SK-N-SH (cell line): ENCODE data around the gene ATR. TPM values are rescaled to one million over a fixed set of nuclear protein-coding genes. Genes with fewer than 3 reads are reported as not detected.

ENCODE experiments used
- CTCF ChIA-PET: fragments of 300-600, 350-600 bp; formaldehyde crosslinking; extraction: SDS; loops from one replicate; lab custom pipeline; 2021; lab: Yijun Ruan, JAX
- POLR2A ChIA-PET: fragments of 350-600 bp; sonication (Branson Sonifier 250); formaldehyde crosslinking; extraction: SDS; loops from one replicate; lab custom pipeline; 2020; ENCODE audit warnings: antibody characterized with exemption, inconsistent platforms; lab: Yijun Ruan, JAX
- DNase-seq: peaks from one replicate; pipeline ENCODE4 v3.0.0; 2012
- H2AFZ ChIP-seq: fragments of 200-600 bp; sonication (generic); 2 replicates; pipeline ENCODE4 v1.8.1; 2016; ENCODE audit warnings: antibody characterized with exemption, mild to moderate bottlenecking, low read depth
- H3F3A ChIP-seq: fragments of 200-600 bp; sonication (generic); replicated peaks from 2 replicates; pipeline ENCODE3; 2016; ENCODE audit warnings: antibody characterized with exemption, mild to moderate bottlenecking; ENCODE audit not compliant: insufficient read depth
- H3K27ac ChIP-seq, 2 experiments: fragments of 200-500 bp in 1 of 2; fragments of 200-600 bp in 1 of 2; sonication (Bioruptor generic) in 1 of 2; sonication (generic), shearing (Covaris generic) in 1 of 2; 2 replicates each; pipeline versions ENCODE4 v1.5.1 to v1.6.1; 2014 to 2016; ENCODE audit warnings: low read depth in 2 of 2, inconsistent platforms in 1 of 2, low read length in 1 of 2, mild to moderate bottlenecking in 1 of 2, mixed read lengths in 1 of 2
- H3K27me3 ChIP-seq: fragments of 200-600 bp; sonication (generic), shearing (Covaris generic); 2 replicates; pipeline ENCODE4 v1.6.1; 2016; ENCODE audit warnings: mixed run types; ENCODE audit not compliant: insufficient read depth
- H3K36me3 ChIP-seq, 2 experiments: fragments of 200-500 bp in 1 of 2; fragments of 200-600 bp in 1 of 2; sonication (Bioruptor generic) in 1 of 2; sonication (generic) in 1 of 2; replicated peaks in 1 of 2; 2 replicates each; pipeline versions ENCODE3 to v1.5.1; 2014 to 2016; ENCODE audit warnings: low read length in 1 of 2, mild to moderate bottlenecking in 1 of 2; ENCODE audit not compliant: insufficient read depth in 2 of 2, control insufficient read depth in 1 of 2
- H3K4me1 ChIP-seq, 2 experiments: fragments of 200-500 bp in 1 of 2; fragments of 200-600 bp in 1 of 2; sonication (Bioruptor generic) in 1 of 2; sonication (generic), shearing (Covaris generic) in 1 of 2; 2 replicates each; pipeline versions ENCODE4 v1.5.1 to v1.6.1; 2014 to 2016; ENCODE audit warnings: low read depth in 1 of 2, low read length in 1 of 2, mixed run types in 1 of 2; ENCODE audit not compliant: insufficient read depth in 2 of 2, control insufficient read depth in 1 of 2
- H3K4me2 ChIP-seq: fragments of 200-600 bp; sonication (generic), shearing (Covaris generic); 2 replicates; pipeline ENCODE4 v1.6.1; 2017; ENCODE audit warnings: mixed run types
- H3K4me3 ChIP-seq, 2 experiments: fragments of 200-500 bp in 1 of 2; fragments of 200-600 bp in 1 of 2; sonication (Bioruptor generic) in 1 of 2; sonication (generic), shearing (Covaris generic) in 1 of 2; 2 replicates each; pipeline versions ENCODE4 v1.5.1 to v1.8.1; 2014 to 2016; ENCODE audit warnings: low read depth in 2 of 2, inconsistent platforms in 1 of 2, low read length in 1 of 2, mild to moderate bottlenecking in 1 of 2, mixed read lengths in 1 of 2, moderate library complexity in 1 of 2
- H3K79me2 ChIP-seq: fragments of 200-600 bp; sonication (generic); 2 replicates; pipeline ENCODE4 v1.8.1; 2017; ENCODE audit warnings: mild to moderate bottlenecking; ENCODE audit not compliant: insufficient read depth
- H3K9ac ChIP-seq: fragments of 200-600 bp; sonication (generic); 2 replicates; pipeline ENCODE4 v1.6.1; 2017; ENCODE audit warnings: mixed run types
- H3K9me2 ChIP-seq: fragments of 200-600 bp; sonication (generic); 2 replicates; pipeline ENCODE4 v1.6.1; 2017; ENCODE audit warnings: mixed run types
- H3K9me3 ChIP-seq: fragments of 200-600 bp; sonication (generic); 2 replicates; pipeline ENCODE4 v1.6.1; 2017; ENCODE audit warnings: mixed run types, mild to moderate bottlenecking, moderate library complexity
- H4K20me1 ChIP-seq: fragments of 200-600 bp; sonication (generic); 2 replicates; pipeline ENCODE4 v1.6.1; 2017; ENCODE audit warnings: mild to moderate bottlenecking, mixed run types; ENCODE audit not compliant: insufficient read depth
- CHD2 ChIP-seq: fragments of 150-350 bp; IDR thresholded peaks from 2 replicates; pipeline ENCODE4 v1.6.1; 2018; ENCODE audit warnings: low read length; ENCODE audit not compliant: partially characterized antibody
- ELF1 ChIP-seq: IDR thresholded peaks from 2 replicates; pipeline ENCODE4 v1.4.0; 2012
- FOXM1 ChIP-seq: IDR thresholded peaks from 2 replicates; pipeline ENCODE4 v1.4.0; 2012; ENCODE audit warnings: low read depth, mild to moderate bottlenecking
- GATA2 ChIP-seq: sonication (generic); formaldehyde crosslinking; IDR thresholded peaks from 2 replicates; pipeline ENCODE4 v1.5.0; 2020; ENCODE audit warnings: mild to moderate bottlenecking, missing genetic modification reagents
- JUND ChIP-seq: IDR thresholded peaks from 2 replicates; pipeline ENCODE4 v1.4.0; 2012
- NRF1 ChIP-seq: IDR thresholded peaks from 2 replicates; pipeline ENCODE4 v1.6.1; 2012; ENCODE audit warnings: low read depth, mild to moderate bottlenecking, low read length
- POLR2AphosphoS5 ChIP-seq: IDR thresholded peaks from 2 replicates; pipeline ENCODE4 v1.6.1; 2012; ENCODE audit warnings: low read depth, low read length
- RAD21 ChIP-seq: IDR thresholded peaks from 2 replicates; pipeline ENCODE4 v1.6.1; 2012; ENCODE audit warnings: mild to moderate bottlenecking, low read length
- RFX5 ChIP-seq: IDR thresholded peaks from 2 replicates; pipeline ENCODE4 v1.6.1; 2012; ENCODE audit warnings: mild to moderate bottlenecking, improper control_type of control experiment, low read length
- RXRA ChIP-seq: IDR thresholded peaks from 2 replicates; pipeline ENCODE4 v1.4.0; 2012; ENCODE audit warnings: low read depth, mild to moderate bottlenecking, borderline replicate concordance
- SMC3 ChIP-seq: IDR thresholded peaks from 2 replicates; pipeline ENCODE4 v1.6.1; 2012; ENCODE audit warnings: low read depth, low read length, improper control_type of control experiment
- TAF1 ChIP-seq: IDR thresholded peaks from 2 replicates; pipeline ENCODE4 v1.6.1; 2012; ENCODE audit warnings: low read depth, mild to moderate bottlenecking, low read length, moderate library complexity, borderline replicate concordance
- TEAD4 ChIP-seq: IDR thresholded peaks from 2 replicates; pipeline ENCODE4 v1.4.0; 2012; ENCODE audit warnings: mild to moderate bottlenecking, borderline replicate concordance; ENCODE audit not compliant: insufficient read depth
- WGBS: methylation state at CpG from one replicate; pipeline ENCODE4 v1.1.6; 2017; ENCODE audit warnings: low lambda C conversion rate; 5-methylcytosine and 5-hydroxymethylcytosine counted together
- polyA plus RNA-seq, 3 experiments: library from polyadenylated mRNA; depleted of rRNA; stranded (reverse); fragments of >200 nt; gene quantifications; 2 replicates each; pipeline ENCODE4 v1.2.3, GENCODE V29; 2012
- TF ChIP-seq, protein P1 (sequence below): fragments of 150-350 bp; IDR thresholded peaks from 2 replicates; pipeline ENCODE4 v1.6.1; 2016; ENCODE audit warnings: mild to moderate bottlenecking, low read depth, low read length
- TF ChIP-seq, protein P2 (sequence below): IDR thresholded peaks from 2 replicates; pipeline ENCODE4 v1.4.0; 2012; ENCODE audit warnings: low read depth, borderline replicate concordance
- TF ChIP-seq, protein P3 (sequence below): fragments of 200-600 bp; sonication (generic); IDR thresholded peaks from 2 replicates; pipeline ENCODE4 v1.6.1; 2017; ENCODE audit warnings: antibody characterized with exemption, mild to moderate bottlenecking, moderate library complexity
- TF ChIP-seq, protein P4 (sequence below): IDR thresholded peaks from 2 replicates; pipeline ENCODE4 v1.4.0; 2012; ENCODE audit warnings: low read depth, borderline replicate concordance
- TF ChIP-seq, protein P5 (sequence below): IDR thresholded peaks from 2 replicates; pipeline ENCODE4 v1.4.0; 2012; ENCODE audit warnings: low read depth
- TF ChIP-seq, protein P6 (sequence below): IDR thresholded peaks from 2 replicates; pipeline ENCODE4 v1.6.1; 2012; ENCODE audit warnings: mild to moderate bottlenecking, low read depth, low read length, moderate library complexity

ATR gene
- polyA plus RNA-seq, 1 of the 3 experiments (the other 2 are of a cell fraction): 7.3 TPM

DNA sequence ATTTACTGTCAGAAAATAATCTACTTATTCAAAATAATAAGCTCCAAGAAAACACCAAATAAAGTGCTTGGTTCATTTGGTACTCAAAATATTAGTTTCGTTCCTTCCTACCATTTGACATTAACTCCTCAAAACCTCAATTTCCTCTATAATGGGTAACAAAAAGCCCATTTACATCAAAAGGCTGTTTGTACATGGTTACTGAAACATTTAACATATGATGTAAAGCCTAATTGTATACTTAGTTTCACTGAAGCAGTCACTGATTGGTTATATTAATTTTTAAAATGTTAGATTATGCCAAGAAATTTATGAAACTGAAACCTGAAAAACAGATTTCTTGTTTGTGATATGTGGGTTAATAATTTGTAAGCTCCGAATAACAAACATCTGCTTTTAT is 145.4 kb downstream of the ATR start:
- H4K20me1 ChIP-seq: peaks cover 5% of the 10 kb centered on the region; the same call in 1 of the 2 replicates
- no peak for DNase-seq
- peaks cover 47% of the 10 kb centered on the region for H3K79me2 ChIP-seq
- no peak overlapping the region for H3K27ac ChIP-seq
- 91% methylated on average over 2 of the region's 2 CpGs for WGBS
- H3K4me3 ChIP-seq: no peak overlapping the region
- H3K9ac ChIP-seq: no peak overlapping the region
- no peak overlapping the region for H3K4me2 ChIP-seq
- CTCF ChIA-PET: no interaction called here
- H3K27me3 ChIP-seq: no peaks in the 10 kb centered on the region
- no peak for TF ChIP-seq RFX5
- no peak for TF ChIP-seq NRF1
- TF ChIP-seq, protein P1, sequence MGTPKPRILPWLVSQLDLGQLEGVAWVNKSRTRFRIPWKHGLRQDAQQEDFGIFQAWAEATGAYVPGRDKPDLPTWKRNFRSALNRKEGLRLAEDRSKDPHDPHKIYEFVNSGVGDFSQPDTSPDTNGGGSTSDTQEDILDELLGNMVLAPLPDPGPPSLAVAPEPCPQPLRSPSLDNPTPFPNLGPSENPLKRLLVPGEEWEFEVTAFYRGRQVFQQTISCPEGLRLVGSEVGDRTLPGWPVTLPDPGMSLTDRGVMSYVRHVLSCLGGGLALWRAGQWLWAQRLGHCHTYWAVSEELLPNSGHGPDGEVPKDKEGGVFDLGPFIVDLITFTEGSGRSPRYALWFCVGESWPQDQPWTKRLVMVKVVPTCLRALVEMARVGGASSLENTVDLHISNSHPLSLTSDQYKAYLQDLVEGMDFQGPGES: no peak
- TF ChIP-seq, all 33 proteins: peak for 0
- Histone ChIP-seq H3K36me3 (peaks cover 25 to 28% of the 10 kb centered on the region in 2 experiments), H3K9me2 (no peaks in the 10 kb centered on the region), H3K9me3 (no peaks in the 10 kb centered on the region), H3K4me1 (no peaks in the 10 kb centered on the region), H3F3A (peaks cover 8% of the 10 kb centered on the region), H2AFZ (no peak overlapping the region)
- POLR2A ChIA-PET: no interaction called here

DNA sequence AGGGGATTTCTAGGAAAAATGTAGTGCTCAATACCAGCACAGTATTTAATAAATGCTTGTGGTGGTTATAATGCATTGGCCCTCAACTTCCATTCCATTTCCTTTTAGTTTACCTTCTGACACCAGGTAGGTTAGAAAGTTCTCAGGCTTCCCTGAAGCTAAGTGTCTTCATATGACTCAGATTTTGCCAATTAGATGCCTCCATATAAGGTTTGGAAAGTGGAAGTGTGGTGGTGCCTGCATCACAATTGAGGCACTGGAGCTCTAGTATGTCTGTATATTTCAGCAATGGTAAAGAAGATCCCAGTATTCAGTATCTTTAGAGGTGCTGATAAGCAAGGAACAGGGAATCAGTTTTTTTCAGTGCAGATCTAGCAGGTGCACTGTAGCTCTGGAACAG is 149.0 kb downstream of the ATR start:
- Histone ChIP-seq H3K79me2 (peaks cover 19% of the 10 kb centered on the region), H3K4me3 (no peak overlapping the region), H3K9ac (no peak overlapping the region), H3K9me2 (no peaks in the 10 kb centered on the region), H3K27ac (no peak overlapping the region), H3K4me1 (no peaks in the 10 kb centered on the region), H3K36me3 (peaks cover 28 to 45% of the 10 kb centered on the region in 2 experiments), H3K4me2 (no peak overlapping the region), H2AFZ (no peak overlapping the region), H3F3A (peaks cover 8% of the 10 kb centered on the region), H4K20me1 (no peaks in the 10 kb centered on the region), H3K27me3 (no peaks in the 10 kb centered on the region), H3K9me3 (no peaks in the 10 kb centered on the region)
- CTCF ChIA-PET: no interaction called here
- DNase-seq: no peak
- POLR2A ChIA-PET: no interaction called here
- TF ChIP-seq POLR2AphosphoS5: no peak
- no peak for TF ChIP-seq NRF1
- TF ChIP-seq ELF1: no peak
- no peak for TF ChIP-seq TEAD4
- TF ChIP-seq CHD2: no peak
- TF ChIP-seq GATA2 (CRISPR knock-in tag): no peak
- TF ChIP-seq, protein P2, sequence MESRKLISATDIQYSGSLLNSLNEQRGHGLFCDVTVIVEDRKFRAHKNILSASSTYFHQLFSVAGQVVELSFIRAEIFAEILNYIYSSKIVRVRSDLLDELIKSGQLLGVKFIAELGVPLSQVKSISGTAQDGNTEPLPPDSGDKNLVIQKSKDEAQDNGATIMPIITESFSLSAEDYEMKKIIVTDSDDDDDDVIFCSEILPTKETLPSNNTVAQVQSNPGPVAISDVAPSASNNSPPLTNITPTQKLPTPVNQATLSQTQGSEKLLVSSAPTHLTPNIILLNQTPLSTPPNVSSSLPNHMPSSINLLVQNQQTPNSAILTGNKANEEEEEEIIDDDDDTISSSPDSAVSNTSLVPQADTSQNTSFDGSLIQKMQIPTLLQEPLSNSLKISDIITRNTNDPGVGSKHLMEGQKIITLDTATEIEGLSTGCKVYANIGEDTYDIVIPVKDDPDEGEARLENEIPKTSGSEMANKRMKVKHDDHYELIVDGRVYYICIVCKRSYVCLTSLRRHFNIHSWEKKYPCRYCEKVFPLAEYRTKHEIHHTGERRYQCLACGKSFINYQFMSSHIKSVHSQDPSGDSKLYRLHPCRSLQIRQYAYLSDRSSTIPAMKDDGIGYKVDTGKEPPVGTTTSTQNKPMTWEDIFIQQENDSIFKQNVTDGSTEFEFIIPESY: no peak
- TF ChIP-seq JUND: no peak
- TF ChIP-seq, protein P3, sequence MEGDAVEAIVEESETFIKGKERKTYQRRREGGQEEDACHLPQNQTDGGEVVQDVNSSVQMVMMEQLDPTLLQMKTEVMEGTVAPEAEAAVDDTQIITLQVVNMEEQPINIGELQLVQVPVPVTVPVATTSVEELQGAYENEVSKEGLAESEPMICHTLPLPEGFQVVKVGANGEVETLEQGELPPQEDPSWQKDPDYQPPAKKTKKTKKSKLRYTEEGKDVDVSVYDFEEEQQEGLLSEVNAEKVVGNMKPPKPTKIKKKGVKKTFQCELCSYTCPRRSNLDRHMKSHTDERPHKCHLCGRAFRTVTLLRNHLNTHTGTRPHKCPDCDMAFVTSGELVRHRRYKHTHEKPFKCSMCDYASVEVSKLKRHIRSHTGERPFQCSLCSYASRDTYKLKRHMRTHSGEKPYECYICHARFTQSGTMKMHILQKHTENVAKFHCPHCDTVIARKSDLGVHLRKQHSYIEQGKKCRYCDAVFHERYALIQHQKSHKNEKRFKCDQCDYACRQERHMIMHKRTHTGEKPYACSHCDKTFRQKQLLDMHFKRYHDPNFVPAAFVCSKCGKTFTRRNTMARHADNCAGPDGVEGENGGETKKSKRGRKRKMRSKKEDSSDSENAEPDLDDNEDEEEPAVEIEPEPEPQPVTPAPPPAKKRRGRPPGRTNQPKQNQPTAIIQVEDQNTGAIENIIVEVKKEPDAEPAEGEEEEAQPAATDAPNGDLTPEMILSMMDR: no peak
- no peak for TF ChIP-seq RAD21
- no peak for TF ChIP-seq TAF1
- TF ChIP-seq, protein P4, sequence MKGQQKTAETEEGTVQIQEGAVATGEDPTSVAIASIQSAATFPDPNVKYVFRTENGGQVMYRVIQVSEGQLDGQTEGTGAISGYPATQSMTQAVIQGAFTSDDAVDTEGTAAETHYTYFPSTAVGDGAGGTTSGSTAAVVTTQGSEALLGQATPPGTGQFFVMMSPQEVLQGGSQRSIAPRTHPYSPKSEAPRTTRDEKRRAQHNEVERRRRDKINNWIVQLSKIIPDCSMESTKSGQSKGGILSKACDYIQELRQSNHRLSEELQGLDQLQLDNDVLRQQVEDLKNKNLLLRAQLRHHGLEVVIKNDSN: no peak
- TF ChIP-seq FOXM1: no peak
- TF ChIP-seq, protein P5, sequence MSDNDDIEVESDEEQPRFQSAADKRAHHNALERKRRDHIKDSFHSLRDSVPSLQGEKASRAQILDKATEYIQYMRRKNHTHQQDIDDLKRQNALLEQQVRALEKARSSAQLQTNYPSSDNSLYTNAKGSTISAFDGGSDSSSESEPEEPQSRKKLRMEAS: no peak
- TF ChIP-seq RXRA: no peak
- TF ChIP-seq, protein P6, sequence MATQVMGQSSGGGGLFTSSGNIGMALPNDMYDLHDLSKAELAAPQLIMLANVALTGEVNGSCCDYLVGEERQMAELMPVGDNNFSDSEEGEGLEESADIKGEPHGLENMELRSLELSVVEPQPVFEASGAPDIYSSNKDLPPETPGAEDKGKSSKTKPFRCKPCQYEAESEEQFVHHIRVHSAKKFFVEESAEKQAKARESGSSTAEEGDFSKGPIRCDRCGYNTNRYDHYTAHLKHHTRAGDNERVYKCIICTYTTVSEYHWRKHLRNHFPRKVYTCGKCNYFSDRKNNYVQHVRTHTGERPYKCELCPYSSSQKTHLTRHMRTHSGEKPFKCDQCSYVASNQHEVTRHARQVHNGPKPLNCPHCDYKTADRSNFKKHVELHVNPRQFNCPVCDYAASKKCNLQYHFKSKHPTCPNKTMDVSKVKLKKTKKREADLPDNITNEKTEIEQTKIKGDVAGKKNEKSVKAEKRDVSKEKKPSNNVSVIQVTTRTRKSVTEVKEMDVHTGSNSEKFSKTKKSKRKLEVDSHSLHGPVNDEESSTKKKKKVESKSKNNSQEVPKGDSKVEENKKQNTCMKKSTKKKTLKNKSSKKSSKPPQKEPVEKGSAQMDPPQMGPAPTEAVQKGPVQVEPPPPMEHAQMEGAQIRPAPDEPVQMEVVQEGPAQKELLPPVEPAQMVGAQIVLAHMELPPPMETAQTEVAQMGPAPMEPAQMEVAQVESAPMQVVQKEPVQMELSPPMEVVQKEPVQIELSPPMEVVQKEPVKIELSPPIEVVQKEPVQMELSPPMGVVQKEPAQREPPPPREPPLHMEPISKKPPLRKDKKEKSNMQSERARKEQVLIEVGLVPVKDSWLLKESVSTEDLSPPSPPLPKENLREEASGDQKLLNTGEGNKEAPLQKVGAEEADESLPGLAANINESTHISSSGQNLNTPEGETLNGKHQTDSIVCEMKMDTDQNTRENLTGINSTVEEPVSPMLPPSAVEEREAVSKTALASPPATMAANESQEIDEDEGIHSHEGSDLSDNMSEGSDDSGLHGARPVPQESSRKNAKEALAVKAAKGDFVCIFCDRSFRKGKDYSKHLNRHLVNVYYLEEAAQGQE: no peak
- no peak for TF ChIP-seq SMC3
